Naive B cell (primary cell): Measurements from ENCODE around the gene KCNAB2. TPM values are rescaled to one million over a fixed set of nuclear protein-coding genes. Genes with fewer than 3 reads are reported as not detected.

ENCODE experiments used
- ATAC-seq, 2 donors: fragments of 150-1000 bp; cut with Tn5 transposase; 2 replicates each; pipeline ENCODE4 v1.10.0; 2021; ENCODE audit warnings: low read depth in 2 of 2, mild to moderate bottlenecking in 2 of 2, moderate library complexity in 2 of 2
- DNase-seq: peaks from one replicate; pipeline ENCODE4 v3.0.0; 2022
- H3K27ac Mint-ChIP-seq, 6 donors: one replicate each; pipeline ENCODE4 v1.8.0; 2020 to 2022; ENCODE audit warnings: mild to moderate bottlenecking in 6 of 6, mixed read lengths in 6 of 6, moderate library complexity in 5 of 6, inconsistent platforms in 2 of 6
- H3K27me3 Mint-ChIP-seq, 3 donors: one replicate each; pipeline ENCODE4 v1.8.0; 2021 to 2022; ENCODE audit warnings: mixed read lengths in 3 of 3, mild to moderate bottlenecking in 1 of 3
- H3K36me3 Mint-ChIP-seq, 2 donors: one replicate each; pipeline ENCODE4 v1.8.0; 2020 to 2022; ENCODE audit warnings: mixed read lengths in 2 of 2, inconsistent platforms in 1 of 2, mild to moderate bottlenecking in 1 of 2
- H3K4me1 Mint-ChIP-seq, 3 donors: one replicate each; pipeline ENCODE4 v1.8.0; 2020 to 2022; ENCODE audit warnings: mixed read lengths in 3 of 3, inconsistent platforms in 1 of 3, mild to moderate bottlenecking in 1 of 3, moderate library complexity in 1 of 3
- H3K4me3 Mint-ChIP-seq, 8 donors: one replicate each; pipeline ENCODE4 v1.8.0; 2020 to 2022; ENCODE audit warnings: mild to moderate bottlenecking in 8 of 8, mixed read lengths in 8 of 8, moderate library complexity in 8 of 8, inconsistent platforms in 2 of 8
- H3K9me3 Mint-ChIP-seq, 7 donors: one replicate each; pipeline ENCODE4 v1.8.0; 2020 to 2022; ENCODE audit warnings: mixed read lengths in 7 of 7, mild to moderate bottlenecking in 5 of 7, inconsistent platforms in 2 of 7, moderate library complexity in 1 of 7
- polyA plus RNA-seq, 6 donors: library from polyadenylated mRNA; unstranded; fragments of 300-500 nt; fragmentation: Illumina TruSeq; gene quantifications; one replicate each; pipeline ENCODE4 v1.2.3, GENCODE V29; 2021; ENCODE audit warnings: low read depth in 6 of 6

Gene KCNAB2
- polyA plus RNA-seq, 6 donors from 2014 or later, result 10.2 to 16.8 (median 13.9) TPM

- no peaks in the 10 kb centered on the region for H3K27me3 Mint-ChIP-seq
- H3K9me3 Mint-ChIP-seq, result no peaks in the 10 kb centered on the region
- H3K27ac Mint-ChIP-seq, result no peak overlapping the region
- H3K4me3 Mint-ChIP-seq, result no peak overlapping the region
- DNase-seq (no peak), ATAC-seq (no peak)
- H3K4me1 Mint-ChIP-seq, result peaks cover 0 to 7% (median 4%) of the 10 kb centered on the region in 3 donors
- peaks cover 0 to 10% of the 10 kb centered on the region in 2 donors for H3K36me3 Mint-ChIP-seq
Measured at GRCh38 chr1:6096243-6097116, 50.8 kb downstream of the KCNAB2 start.

GRCh38 chr1:6097117-6097595 lies 51.5 kb downstream of the KCNAB2 start:
- ATAC-seq (no peak), DNase-seq (no peak)
- H3K36me3 Mint-ChIP-seq, result peaks cover 0 to 10% of the 10 kb centered on the region in 2 donors
- H3K27ac Mint-ChIP-seq, result peak overlapping the region in 1 of 6 donors; percentile 15
- no peak overlapping the region for H3K4me3 Mint-ChIP-seq
- no peaks in the 10 kb centered on the region for H3K27me3 Mint-ChIP-seq
- H3K4me1 Mint-ChIP-seq, result peaks cover 0 to 7% (median 4%) of the 10 kb centered on the region in 3 donors
- no peaks in the 10 kb centered on the region for H3K9me3 Mint-ChIP-seq

- DNase-seq (no peak), ATAC-seq (no peak)
- Mint-ChIP-seq H3K4me3 (no peak overlapping the region), H3K27me3 (no peaks in the 10 kb centered on the region), H3K36me3 (peaks cover 0 to 10% of the 10 kb centered on the region in 2 donors), H3K9me3 (no peaks in the 10 kb centered on the region), H3K4me1 (peaks cover 0 to 7% (median 4%) of the 10 kb centered on the region in 3 donors), H3K27ac (peak overlapping the region in 1 of 6 donors; percentile 76)
Measured at GRCh38 chr1:6097824-6098223, 52.1 kb downstream of the KCNAB2 start.

GRCh38 chr1:6098303-6099215 lies 52.9 kb downstream of the KCNAB2 start:
- H3K36me3 Mint-ChIP-seq, result peaks cover 0 to 10% of the 10 kb centered on the region in 2 donors
- H3K4me3 Mint-ChIP-seq, result peak overlapping the region in 2 of 8 donors; percentile 9 to 29

GRCh38 chr1:6099297-6099696 lies 53.6 kb downstream of the KCNAB2 start:
- no peak overlapping the region for H3K27ac Mint-ChIP-seq
- peaks cover 0 to 7% (median 4%) of the 10 kb centered on the region in 3 donors for H3K4me1 Mint-ChIP-seq
- no peak for DNase-seq
- no peak for ATAC-seq
- H3K27me3 Mint-ChIP-seq, result no peaks in the 10 kb centered on the region
- peaks cover 0 to 10% of the 10 kb centered on the region in 2 donors for H3K36me3 Mint-ChIP-seq
- H3K4me3 Mint-ChIP-seq, result no peak overlapping the region
- H3K9me3 Mint-ChIP-seq, result no peaks in the 10 kb centered on the region

More at GRCh38 chr1:6098303-6099215, 52.9 kb downstream of the KCNAB2 start:
- Mint-ChIP-seq H3K4me1 (peaks cover 0 to 7% (median 4%) of the 10 kb centered on the region in 3 donors), H3K9me3 (no peaks in the 10 kb centered on the region), H3K27me3 (no peaks in the 10 kb centered on the region), H3K27ac (peak overlapping the region in 2 of 6 donors; percentile 42 to 76)
- DNase-seq (no peak), ATAC-seq (no peak)

GRCh38 chr1:6099787-6100765 lies 54.4 kb downstream of the KCNAB2 start:
- Mint-ChIP-seq H3K9me3 (no peaks in the 10 kb centered on the region), H3K27ac (no peak overlapping the region), H3K27me3 (peaks cover 0 to 2% (median 0%) of the 10 kb centered on the region in 3 donors), H3K4me3 (peak overlapping the region in 1 of 8 donors; percentile 35), H3K4me1 (peaks cover 0 to 7% (median 4%) of the 10 kb centered on the region in 3 donors), H3K36me3 (peaks cover 0 to 10% of the 10 kb centered on the region in 2 donors)
- DNase-seq (no peak), ATAC-seq (peak in 1 of 2 donors; percentile 46)

GRCh38 chr1:6100861-6101783 lies 55.4 kb downstream of the KCNAB2 start:
- Mint-ChIP-seq H3K4me3 (no peak overlapping the region), H3K27ac (peak overlapping the region in 2 of 6 donors; percentile 35 to 51), H3K4me1 (peaks cover 0 to 7% (median 4%) of the 10 kb centered on the region in 3 donors), H3K9me3 (no peaks in the 10 kb centered on the region), H3K27me3 (peaks cover 0 to 4% (median 0%) of the 10 kb centered on the region in 3 donors), H3K36me3 (peaks cover 0 to 10% of the 10 kb centered on the region in 2 donors)
- DNase-seq (no peak), ATAC-seq (no peak)

GRCh38 chr1:6101826-6102531 lies 56.3 kb downstream of the KCNAB2 start:
- DNase-seq, result no peak
- H3K9me3 Mint-ChIP-seq, result peaks cover 0 to under 1% (median 0%) of the 10 kb centered on the region in 7 donors
- no peak overlapping the region for H3K27ac Mint-ChIP-seq
- no peak overlapping the region for H3K4me3 Mint-ChIP-seq
- H3K36me3 Mint-ChIP-seq, result peaks cover 0 to 10% of the 10 kb centered on the region in 2 donors
- peaks cover 0 to 4% (median 2%) of the 10 kb centered on the region in 3 donors for H3K27me3 Mint-ChIP-seq
- peaks cover 0 to 7% (median 4%) of the 10 kb centered on the region in 3 donors for H3K4me1 Mint-ChIP-seq
- no peak for ATAC-seq

GRCh38 chr1:6102532-6102845 lies 56.8 kb downstream of the KCNAB2 start:
- no peak for DNase-seq
- Mint-ChIP-seq H3K9me3 (peaks cover 0 to 6% (median 0%) of the 10 kb centered on the region in 7 donors), H3K27ac (no peak overlapping the region)

GRCh38 chr1:6103111-6103853 lies 57.6 kb downstream of the KCNAB2 start:
- peaks cover 4 to 11% (median 5%) of the 10 kb centered on the region in 3 donors for H3K4me1 Mint-ChIP-seq
- DNase-seq (no peak), ATAC-seq (no peak)
- H3K27me3 Mint-ChIP-seq, result peaks cover 4 to 15% (median 12%) of the 10 kb centered on the region in 3 donors
- peaks cover 0 to 13% of the 10 kb centered on the region in 2 donors for H3K36me3 Mint-ChIP-seq
- peaks cover 0 to 11% (median 2%) of the 10 kb centered on the region in 7 donors for H3K9me3 Mint-ChIP-seq
- H3K27ac Mint-ChIP-seq, result no peak overlapping the region
- H3K4me3 Mint-ChIP-seq, result no peak overlapping the region

More at GRCh38 chr1:6102532-6102845, 56.8 kb downstream of the KCNAB2 start:
- Mint-ChIP-seq H3K4me1 (peaks cover 3 to 9% (median 4%) of the 10 kb centered on the region in 3 donors), H3K27me3 (peaks cover 4 to 8% (median 4%) of the 10 kb centered on the region in 3 donors), H3K36me3 (peaks cover 0 to 10% of the 10 kb centered on the region in 2 donors), H3K4me3 (no peak overlapping the region)
- ATAC-seq, result no peak
